PFSK-1 (cell line): ENCODE results near the gene USH2A.

Experiments used
- FOXP2 ChIP-seq: optimal IDR thresholded peaks from 2 replicates; pipeline ENCODE3; 2011; ENCODE audit warnings: borderline replicate concordance, control low read depth, inconsistent platforms; ENCODE audit not compliant: insufficient read depth; ENCODE audit errors: extremely low read length, extremely low read depth
- POLR2AphosphoS5 ChIP-seq: IDR thresholded peaks from 2 replicates; pipeline ENCODE4 v1.6.1; 2012; ENCODE audit warnings: low read depth, mild to moderate bottlenecking, control low read depth, low read length, moderate library complexity
- SIN3A ChIP-seq: IDR thresholded peaks from 2 replicates; pipeline ENCODE4 v1.6.1; 2012; ENCODE audit warnings: mild to moderate bottlenecking, low read length, moderate library complexity, borderline replicate concordance; ENCODE audit not compliant: insufficient read depth
- TAF1 ChIP-seq: IDR thresholded peaks from 2 replicates; pipeline ENCODE4 v1.6.1; 2012; ENCODE audit warnings: low read length, control low read depth, borderline replicate concordance; ENCODE audit not compliant: insufficient read depth
- TF ChIP-seq, protein P1 (sequence below), 2 experiments: IDR thresholded peaks; 2 replicates each; pipeline versions ENCODE4 v1.6.1 to v1.8.0; 2011 to 2012; ENCODE audit warnings: low read depth in 2 of 2, low read length in 2 of 2, control low read depth in 1 of 2, inconsistent platforms in 1 of 2, mild to moderate bottlenecking in 1 of 2, moderate library complexity in 1 of 2; ENCODE audit not compliant: insufficient read depth in 1 of 2

Gene USH2A

GRCh38 chr1:216237927-216238542, 185.2 kb downstream of the USH2A start:
- TF ChIP-seq SIN3A (no peak), TAF1 (no peak), POLR2AphosphoS5 (no peak), FOXP2 (no peak)
- TF ChIP-seq, protein P1, sequence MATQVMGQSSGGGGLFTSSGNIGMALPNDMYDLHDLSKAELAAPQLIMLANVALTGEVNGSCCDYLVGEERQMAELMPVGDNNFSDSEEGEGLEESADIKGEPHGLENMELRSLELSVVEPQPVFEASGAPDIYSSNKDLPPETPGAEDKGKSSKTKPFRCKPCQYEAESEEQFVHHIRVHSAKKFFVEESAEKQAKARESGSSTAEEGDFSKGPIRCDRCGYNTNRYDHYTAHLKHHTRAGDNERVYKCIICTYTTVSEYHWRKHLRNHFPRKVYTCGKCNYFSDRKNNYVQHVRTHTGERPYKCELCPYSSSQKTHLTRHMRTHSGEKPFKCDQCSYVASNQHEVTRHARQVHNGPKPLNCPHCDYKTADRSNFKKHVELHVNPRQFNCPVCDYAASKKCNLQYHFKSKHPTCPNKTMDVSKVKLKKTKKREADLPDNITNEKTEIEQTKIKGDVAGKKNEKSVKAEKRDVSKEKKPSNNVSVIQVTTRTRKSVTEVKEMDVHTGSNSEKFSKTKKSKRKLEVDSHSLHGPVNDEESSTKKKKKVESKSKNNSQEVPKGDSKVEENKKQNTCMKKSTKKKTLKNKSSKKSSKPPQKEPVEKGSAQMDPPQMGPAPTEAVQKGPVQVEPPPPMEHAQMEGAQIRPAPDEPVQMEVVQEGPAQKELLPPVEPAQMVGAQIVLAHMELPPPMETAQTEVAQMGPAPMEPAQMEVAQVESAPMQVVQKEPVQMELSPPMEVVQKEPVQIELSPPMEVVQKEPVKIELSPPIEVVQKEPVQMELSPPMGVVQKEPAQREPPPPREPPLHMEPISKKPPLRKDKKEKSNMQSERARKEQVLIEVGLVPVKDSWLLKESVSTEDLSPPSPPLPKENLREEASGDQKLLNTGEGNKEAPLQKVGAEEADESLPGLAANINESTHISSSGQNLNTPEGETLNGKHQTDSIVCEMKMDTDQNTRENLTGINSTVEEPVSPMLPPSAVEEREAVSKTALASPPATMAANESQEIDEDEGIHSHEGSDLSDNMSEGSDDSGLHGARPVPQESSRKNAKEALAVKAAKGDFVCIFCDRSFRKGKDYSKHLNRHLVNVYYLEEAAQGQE (IDR thresholded peaks at IDR 0.05; ENCODE audit: insufficient read depth in 1 of 2, low read depth in 2 of 2, low read length in 2 of 2), result no peak

DNA sequence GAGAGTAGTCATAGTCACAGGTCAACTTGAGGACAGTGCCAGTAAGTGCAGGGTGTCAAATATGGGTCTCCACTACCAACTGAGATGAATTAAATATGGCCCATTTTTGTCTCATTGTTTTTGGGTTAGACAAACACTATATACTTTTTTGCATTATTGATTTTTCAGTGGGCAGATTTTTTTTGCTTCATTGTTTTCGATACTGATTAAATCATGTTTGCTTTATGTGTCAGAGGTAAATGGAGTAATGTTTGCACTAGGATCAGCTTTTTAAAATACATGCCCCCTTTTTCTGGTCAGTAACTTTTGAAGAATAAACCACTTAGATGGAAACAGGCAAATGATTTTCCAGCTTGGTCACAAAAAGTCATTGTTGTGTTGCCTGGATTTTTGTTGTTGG, 199.0 kb downstream of the USH2A start:
- no peak for TF ChIP-seq POLR2AphosphoS5
- TF ChIP-seq TAF1, result no peak
- TF ChIP-seq, protein P1 (IDR thresholded peaks at IDR 0.05; ENCODE audit: insufficient read depth in 1 of 2, low read depth in 2 of 2, low read length in 2 of 2), result no peak
- TF ChIP-seq FOXP2, result no peak
- TF ChIP-seq SIN3A, result no peak

GRCh38 chr1:216223486-216223885, 199.8 kb downstream of the USH2A start:
- TF ChIP-seq TAF1 (no peak), SIN3A (no peak), POLR2AphosphoS5 (no peak), FOXP2 (no peak)
- TF ChIP-seq, protein P1 (IDR thresholded peaks at IDR 0.05; ENCODE audit: insufficient read depth in 1 of 2, low read depth in 2 of 2, low read length in 2 of 2), result no peak

DNA sequence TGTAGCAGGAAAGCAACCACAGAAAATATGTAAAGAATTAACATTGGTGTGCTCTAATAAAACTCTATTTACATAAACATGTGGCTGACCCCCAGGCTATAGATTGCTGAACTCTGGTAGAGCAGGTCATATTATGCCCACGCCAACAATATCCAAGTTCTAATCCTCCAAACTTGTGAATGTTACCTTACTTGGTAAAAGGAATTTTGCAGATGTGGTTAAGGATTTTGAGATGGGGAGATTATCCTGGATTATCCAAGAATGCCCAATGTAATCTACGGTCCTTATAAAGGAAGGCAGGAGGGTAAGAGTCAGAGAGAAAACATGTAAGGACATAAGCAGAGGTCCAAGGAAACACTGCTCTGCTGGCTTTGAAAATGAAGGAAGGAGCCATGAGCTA, 201.0 kb downstream of the USH2A start:
- TF ChIP-seq TAF1, result no peak
- TF ChIP-seq SIN3A, result no peak
- TF ChIP-seq POLR2AphosphoS5, result no peak
- TF ChIP-seq FOXP2, result no peak
- TF ChIP-seq, protein P1 (IDR thresholded peaks at IDR 0.05; ENCODE audit: insufficient read depth in 1 of 2, low read depth in 2 of 2, low read length in 2 of 2), result no peak

- no peak; the same call in 1 of the 2 replicates for TF ChIP-seq TAF1
- no peak for TF ChIP-seq SIN3A
- TF ChIP-seq FOXP2, result no peak
- TF ChIP-seq, protein P1 (IDR thresholded peaks at IDR 0.05; ENCODE audit: insufficient read depth in 1 of 2, low read depth in 2 of 2, low read length in 2 of 2), result no peak
- TF ChIP-seq POLR2AphosphoS5, result no peak
Observed at GRCh38 chr1:216221260-216221700, 202.0 kb downstream of the USH2A start.
